ENCODE measurements around the gene UBXN7. TPM values are rescaled to one million over a fixed set of nuclear protein-coding genes. Genes with fewer than 3 reads are reported as not detected.
A peak's percentile ranks its signal among the peaks of the same experiment; 100 is the strongest.

The UBXN7 gene
- total RNA-seq, 1 experiment from 2014 or later: 67.0 TPM

DNA sequence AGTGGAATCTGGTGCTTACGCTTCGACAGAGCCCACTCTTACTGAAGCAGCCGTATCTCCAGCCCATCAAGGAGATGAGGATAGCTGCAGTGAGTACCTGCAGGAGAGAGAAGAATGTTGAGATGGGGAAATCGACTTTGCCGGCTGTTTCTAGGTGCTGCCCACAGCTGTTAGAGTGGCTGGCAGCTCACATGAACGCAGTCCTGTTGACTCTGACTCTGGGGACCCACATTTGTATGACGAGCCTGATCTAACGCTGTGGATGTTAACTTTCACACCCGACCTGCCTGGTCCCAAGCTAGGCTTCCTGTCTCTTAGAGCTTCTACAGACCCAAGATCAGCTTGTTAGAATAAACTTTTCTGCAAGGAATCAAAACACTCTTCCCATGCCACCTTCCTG is 105.3 kb downstream of the UBXN7 start (continued):
- TF ChIP-seq JUND (IDR thresholded peaks at IDR 0.05): no peak
- no peak for TF ChIP-seq EGR1 (IDR thresholded peaks at IDR 0.05; ENCODE audit: low read depth)
- no peak for TF ChIP-seq SRF (IDR thresholded peaks at IDR 0.05; ENCODE audit: low read depth)
- TF ChIP-seq POLR2A (IDR thresholded peaks at IDR 0.05; ENCODE audit: borderline replicate concordance, extremely low read depth, insufficient read depth, insufficient read length): no peak
- TF ChIP-seq ELF1 (IDR thresholded peaks at IDR 0.05; ENCODE audit: borderline replicate concordance, low read depth): no peak
- no peak for TF ChIP-seq SP1 (IDR thresholded peaks at IDR 0.05; ENCODE audit: low read depth)

DNA sequence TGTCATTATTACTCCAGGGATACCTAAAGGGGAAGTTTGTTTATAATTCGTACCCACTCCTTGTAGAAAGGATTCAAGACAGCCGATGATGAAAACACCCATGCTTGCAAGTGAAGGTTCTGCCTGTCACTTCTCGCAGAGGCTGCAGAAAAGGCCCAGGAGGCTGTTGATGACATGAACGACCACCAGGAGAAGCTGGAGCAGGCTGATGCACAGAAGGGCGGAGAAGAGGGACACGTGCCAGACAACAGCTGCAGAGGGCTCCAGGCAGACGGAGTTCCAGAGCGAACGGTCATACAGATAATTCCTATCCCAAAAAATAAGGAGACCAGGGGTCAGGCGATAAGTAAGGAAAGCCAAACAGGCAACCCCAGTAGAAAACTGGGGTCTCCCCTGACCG is 108.5 kb downstream of the UBXN7 start:
- TF ChIP-seq ZBTB33 (IDR thresholded peaks at IDR 0.05; ENCODE audit: extremely low read depth, insufficient replicate concordance, low read length): no peak
- TF ChIP-seq EZH2phosphoT487 (IDR thresholded peaks at IDR 0.05; ENCODE audit: borderline replicate concordance): no peak
- TF ChIP-seq CTCF (IDR thresholded peaks at IDR 0.05 in 2 of 3, conservative IDR thresholded peaks at IDR 0.05 in 1 of 3; ENCODE audit: borderline replicate concordance in 1 of 3, insufficient read depth in 1 of 3, low read depth in 2 of 3, low read length in 2 of 3): peak in 2 of 3 experiments; percentile 11 to 31; a peak in 2 of 6 replicates
- no peak for TF ChIP-seq EGR1 (IDR thresholded peaks at IDR 0.05; ENCODE audit: low read depth)
- POLR2A ChIA-PET: no interaction called here
- no peaks in the 10 kb centered on the region for H3K27me3 ChIP-seq (ENCODE audit: insufficient read depth, low read length)
- no peak overlapping the region for H2AFZ ChIP-seq (ENCODE audit: low read depth, low read length, poor library complexity, severe bottlenecking)
- DNase-seq (ENCODE audit: low read depth, low spot score) (no peak), ATAC-seq (peak; percentile 66)
- no peaks in the 10 kb centered on the region for H3K36me3 ChIP-seq (ENCODE audit: control insufficient read depth in 1 of 2, insufficient read depth in 2 of 2, low read length in 2 of 2)
- CTCF ChIA-PET: no interaction called here
- intact Hi-C loops (cut with micrococcal nuclease): no loop called here
- H3K9ac ChIP-seq (ENCODE audit: low read length): no peak overlapping the region
- no peaks in the 10 kb centered on the region for H3K9me3 ChIP-seq (ENCODE audit: control insufficient read depth in 1 of 2, insufficient read depth in 1 of 2, low read depth in 1 of 2, low read length in 2 of 2)
- RAD21 ChIA-PET (ENCODE audit: low non-redundant PET in 1 of 2, low total read pairs in 2 of 2, uncharacterized antibody in 2 of 2, unreplicated experiment in 2 of 2): no interaction called here
- H3K79me2 ChIP-seq (ENCODE audit: insufficient read depth, low read length): no peaks in the 10 kb centered on the region
- peaks cover 5 to 21% of the 10 kb centered on the region in 2 experiments; a peak in 3 of 4 replicates for H3K4me1 ChIP-seq (ENCODE audit: control insufficient read depth in 1 of 2, insufficient read depth in 2 of 2, low read length in 2 of 2)
- no peak overlapping the region for H3K27ac ChIP-seq (ENCODE audit: low read depth, low read length)
- no peaks in the 10 kb centered on the region for H3K9me2 ChIP-seq (ENCODE audit: insufficient read depth)
- H3K4me2 ChIP-seq (ENCODE audit: low read length): no peak overlapping the region
- no TSS peak for BruUV-seq (replicated peaks)
- H3K4me3 ChIP-seq (replicated peaks in 1 of 2; ENCODE audit: low read depth in 1 of 2, low read length in 2 of 2): no peak overlapping the region
- H4K20me1 ChIP-seq (ENCODE audit: insufficient read depth): no peaks in the 10 kb centered on the region
